ENCODE measurements around the gene PRPF38B.
A peak's percentile ranks its signal among the peaks of the same experiment; 100 is the strongest.

The PRPF38B gene

GRCh38 chr1:108691942-108692723 lies at the start of gene PRPF38B:
Gene PRPF38B (plus strand): TSS chr1:108692310. CDS start chr1:108692592, 282 bp downstream.
- TF ChIP-seq CTCF (IDR thresholded peaks at IDR 0.05; ENCODE audit: borderline replicate concordance, control extremely low read depth, extremely low read depth, insufficient read depth, missing control alignments), result no peak
- peak; percentile 95 for DNase-seq (ENCODE audit: low spot score)
- in situ Hi-C loops (cut with MboI; ENCODE audit: low sequenced_read_pairs, unreplicated experiment), result no loop called here

- in situ Hi-C loops (cut with MboI; ENCODE audit: low sequenced_read_pairs, unreplicated experiment), result loop anchor here (10.0 kb wide), 1 partner anchor 129 kb away; no protein-coding TSS in a partner anchor
- peak; percentile 44 for TF ChIP-seq CTCF (IDR thresholded peaks at IDR 0.05; ENCODE audit: borderline replicate concordance, control extremely low read depth, extremely low read depth, insufficient read depth, missing control alignments)
- DNase-seq (ENCODE audit: low spot score), result peak; percentile 69
Measured at GRCh38 chr1:108643492-108644335, 48.4 kb upstream of the PRPF38B start.

- DNase-seq (ENCODE audit: low spot score), result no peak
- in situ Hi-C loops (cut with MboI; ENCODE audit: low sequenced_read_pairs, unreplicated experiment), result loop anchor here (10.0 kb wide), 1 partner anchor 130 kb away; no protein-coding TSS in a partner anchor
- TF ChIP-seq CTCF (IDR thresholded peaks at IDR 0.05; ENCODE audit: borderline replicate concordance, control extremely low read depth, extremely low read depth, insufficient read depth, missing control alignments), result no peak
Measured at GRCh38 chr1:108644984-108645383, 47.1 kb upstream of the PRPF38B start.

- in situ Hi-C loops (cut with MboI; ENCODE audit: low sequenced_read_pairs, unreplicated experiment), result loop anchor here (10.0 kb wide), 1 partner anchor 131 kb away; no protein-coding TSS in a partner anchor
- no peak for DNase-seq (ENCODE audit: low spot score)
- no peak for TF ChIP-seq CTCF (IDR thresholded peaks at IDR 0.05; ENCODE audit: borderline replicate concordance, control extremely low read depth, extremely low read depth, insufficient read depth, missing control alignments)
Measured at GRCh38 chr1:108645564-108646184, 46.4 kb upstream of the PRPF38B start.

- no peak for TF ChIP-seq CTCF (IDR thresholded peaks at IDR 0.05; ENCODE audit: borderline replicate concordance, control extremely low read depth, extremely low read depth, insufficient read depth, missing control alignments)
- in situ Hi-C loops (cut with MboI; ENCODE audit: low sequenced_read_pairs, unreplicated experiment), result loop anchor here (10.0 kb wide), 1 partner anchor 131 kb away; no protein-coding TSS in a partner anchor
- DNase-seq (ENCODE audit: low spot score), result no peak
Measured at GRCh38 chr1:108646265-108646647, 45.9 kb upstream of the PRPF38B start.

All from GM13976 (cell line).